HCT116 (cell line): Measurements from ENCODE around the gene CAMKK2. TPM values are rescaled to one million over a fixed set of nuclear protein-coding genes. Genes with fewer than 3 reads are reported as not detected.

Experiments
- ATAC-seq: fragments of 200-7000 bp; cut with Tn5 transposase; 2 replicates; pipeline ENCODE4 v1.9.1; 2020; ENCODE audit warnings: mild to moderate bottlenecking, moderate library complexity
- BruUV-seq: library from RNA; stranded (reverse); fragments of 400-500 nt; replicated peaks from 2 replicates; lab custom pipeline; 2021; lab: Mats Ljungman, UMichigan
- CTCF ChIA-PET: fragments of 300-600 bp; sonication (Branson Sonifier 250); formaldehyde crosslinking; loops from one replicate; lab custom pipeline; 2021; ENCODE audit warnings: antibody characterized with exemption; lab: Charles Lee
- POLR2A ChIA-PET: fragments of 300-600, 350-600 bp; sonication (Branson Sonifier 250); formaldehyde crosslinking; loops from one replicate; lab custom pipeline; 2021; ENCODE audit warnings: antibody characterized with exemption; lab: Charles Lee
- RAD21 ChIA-PET, 2 experiments: fragments of 300-600 bp; sonication (Branson Sonifier 250); formaldehyde crosslinking; loops; one replicate each; lab custom pipeline; 2023; ENCODE audit warnings: low total read pairs in 2 of 2; ENCODE audit not compliant: uncharacterized antibody in 2 of 2, unreplicated experiment in 2 of 2, low non-redundant PET in 1 of 2; lab: Charles Lee
- DNase-seq: peaks from one replicate; pipeline ENCODE4 v3.0.0-alpha.2; 2010; ENCODE audit warnings: low read depth, low spot score
- H2AFZ ChIP-seq: fragments of 200-600 bp; shearing (Covaris generic), sonication (generic); 2 replicates; pipeline ENCODE4 v1.6.1; 2017; ENCODE audit warnings: low read depth, mixed run types, mixed read lengths, antibody characterized with exemption, low read length; ENCODE audit not compliant: poor library complexity, severe bottlenecking
- H3K27ac ChIP-seq: 2 replicates; pipeline ENCODE4 v1.5.1; 2012; ENCODE audit warnings: low read depth, low read length
- H3K27me3 ChIP-seq: fragments of 200-600 bp; sonication (generic); 2 replicates; pipeline ENCODE4 v1.6.1; 2016; ENCODE audit warnings: mixed run types, low read length, mixed read lengths; ENCODE audit not compliant: insufficient read depth
- H3K36me3 ChIP-seq, 2 experiments: fragments of 200-500 bp in 1 of 2; fragments of 200-600 bp in 1 of 2; sonication (Bioruptor generic) in 1 of 2; sonication (generic) in 1 of 2; 2 replicates each; pipeline versions ENCODE4 v1.5.1 to v1.6.1; 2014 to 2016; ENCODE audit warnings: low read length in 2 of 2, inconsistent platforms in 1 of 2, mixed read lengths in 1 of 2, mixed run types in 1 of 2; ENCODE audit not compliant: insufficient read depth in 2 of 2, control insufficient read depth in 1 of 2
- H3K4me1 ChIP-seq, 2 experiments: fragments of 200-600 bp in 1 of 2; sonication (generic) in 1 of 2; 2 replicates each; pipeline versions ENCODE4 v1.5.1 to v1.6.1; 2012 to 2017; ENCODE audit warnings: low read length in 2 of 2, inconsistent platforms in 1 of 2, mild to moderate bottlenecking in 1 of 2, mixed read lengths in 1 of 2, mixed run types in 1 of 2, moderate library complexity in 1 of 2; ENCODE audit not compliant: insufficient read depth in 2 of 2, control insufficient read depth in 1 of 2
- H3K4me2 ChIP-seq: fragments of 200-600 bp; sonication (generic); 2 replicates; pipeline ENCODE4 v1.6.1; 2017; ENCODE audit warnings: mixed run types, low read length, mixed read lengths
- H3K4me3 ChIP-seq, 2 experiments: fragments of 200-600 bp in 1 of 2; sonication (generic) in 1 of 2; replicated peaks in 1 of 2; 2 replicates each; pipeline ENCODE4 v1.5.1; 2011 to 2016; ENCODE audit warnings: low read length in 2 of 2, control low read depth in 1 of 2, low read depth in 1 of 2, mild to moderate bottlenecking in 1 of 2, mixed read lengths in 1 of 2, mixed run types in 1 of 2
- H3K79me2 ChIP-seq: fragments of 200-600 bp; sonication (generic); 2 replicates; pipeline ENCODE4 v1.6.1; 2017; ENCODE audit warnings: mild to moderate bottlenecking, mixed run types, low read length, moderate library complexity, mixed read lengths; ENCODE audit not compliant: insufficient read depth
- H3K9ac ChIP-seq: fragments of 200-600 bp; sonication (generic); 2 replicates; pipeline ENCODE4 v1.6.1; 2016; ENCODE audit warnings: low read length, mixed read lengths
- H3K9me2 ChIP-seq: fragments of 200-600 bp; sonication (generic), shearing (Covaris generic); 2 replicates; pipeline ENCODE4 v1.6.1; 2017; ENCODE audit warnings: mixed run types, mild to moderate bottlenecking, moderate library complexity; ENCODE audit not compliant: insufficient read depth
- H3K9me3 ChIP-seq, 2 experiments: fragments of 200-500 bp in 1 of 2; fragments of 200-600 bp in 1 of 2; sonication (Bioruptor generic) in 1 of 2; sonication (generic) in 1 of 2; 2 replicates each; pipeline ENCODE4 v1.6.1; 2014 to 2017; ENCODE audit warnings: low read length in 2 of 2, mixed read lengths in 2 of 2, inconsistent platforms in 1 of 2, low read depth in 1 of 2, mild to moderate bottlenecking in 1 of 2, mixed run types in 1 of 2, moderate library complexity in 1 of 2; ENCODE audit not compliant: control insufficient read depth in 1 of 2, insufficient read depth in 1 of 2
- H4K20me1 ChIP-seq: fragments of 200-600 bp; sonication (generic), shearing (Covaris generic); 2 replicates; pipeline ENCODE4 v1.6.1; 2017; ENCODE audit warnings: mixed run types, mild to moderate bottlenecking, moderate library complexity; ENCODE audit not compliant: insufficient read depth
- CBX3 ChIP-seq: IDR thresholded peaks from 2 replicates; pipeline ENCODE4 v1.6.1; 2012; ENCODE audit warnings: low read depth
- EZH2 ChIP-seq: fragments of 200-600 bp; sonication (generic); IDR thresholded peaks from 2 replicates; pipeline ENCODE4 v1.6.1; 2017; ENCODE audit warnings: antibody characterized with exemption, mixed run types
- FOSL1 ChIP-seq: IDR thresholded peaks from 2 replicates; pipeline ENCODE4 v1.6.1; 2012; ENCODE audit warnings: low read depth
- RAD21 ChIP-seq: IDR thresholded peaks from 2 replicates; pipeline ENCODE4 v1.6.1; 2012; ENCODE audit warnings: low read depth, mild to moderate bottlenecking
- TCF7L2 ChIP-seq: IDR thresholded peaks from 2 replicates; pipeline ENCODE4 v1.7.0; 2011; ENCODE audit warnings: borderline replicate concordance, inconsistent platforms; ENCODE audit not compliant: insufficient read depth, insufficient read length; ENCODE audit errors: extremely low read depth
- YY1 ChIP-seq: IDR thresholded peaks from 2 replicates; pipeline ENCODE4 v1.6.1; 2011; ENCODE audit warnings: low read length, low read depth, moderate library complexity, mild to moderate bottlenecking; ENCODE audit not compliant: insufficient replicate concordance; ENCODE audit errors: extremely low read depth
- ZNF274 ChIP-seq: fragments of 200-500 bp; sonication (Bioruptor generic); IDR thresholded peaks from 2 replicates; pipeline ENCODE4 v1.6.1; 2014; ENCODE audit warnings: mild to moderate bottlenecking, low read depth, low read length, inconsistent platforms
- intact Hi-C: fragments of 100-400 bp; cut with micrococcal nuclease; formaldehyde crosslinking; loops from 2 replicates; pipeline ENCODE4 v1.10.0; 2022
- total RNA-seq: library from RNA; stranded (reverse); gene quantifications from one replicate; pipeline ENCODE4 v1.2.1, GENCODE V29; 2021; ENCODE audit not compliant: unreplicated experiment
- TF ChIP-seq, protein P1 (sequence below): IDR thresholded peaks from 2 replicates; pipeline ENCODE4 v1.6.1; 2011; ENCODE audit warnings: mild to moderate bottlenecking, low read length, moderate library complexity; ENCODE audit not compliant: insufficient replicate concordance; ENCODE audit errors: extremely low read depth
- TF ChIP-seq, protein P2 (sequence below): IDR thresholded peaks from 2 replicates; pipeline ENCODE4 v1.6.1; 2012; ENCODE audit warnings: low read depth

Gene CAMKK2
- total RNA-seq, 1 experiment from 2014 or later, result 33.8 TPM

DNA sequence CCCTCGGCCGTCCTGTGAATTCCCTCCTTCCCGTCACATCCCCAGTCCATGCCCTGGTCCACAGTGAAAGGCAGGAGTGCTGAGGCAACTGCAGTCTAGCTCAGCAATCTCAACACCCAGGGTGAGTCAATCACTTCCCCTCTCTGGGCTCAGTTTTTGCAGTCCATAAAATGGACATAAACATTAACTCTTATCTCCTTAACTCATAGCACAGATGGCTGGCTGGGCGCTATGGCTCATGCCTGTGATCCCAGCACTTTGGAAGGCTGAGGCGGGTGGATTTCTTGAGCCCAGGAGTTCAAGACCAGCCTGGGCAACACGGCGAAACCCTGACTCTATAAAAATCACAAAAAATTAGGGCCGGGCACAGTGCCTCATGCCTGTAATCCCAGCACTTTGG is 32.4 kb downstream of the CAMKK2 start:
- Histone ChIP-seq H3K79me2 (no peaks in the 10 kb centered on the region), H3K9me2 (no peaks in the 10 kb centered on the region), H3K4me2 (no peak overlapping the region), H3K9me3 (no peaks in the 10 kb centered on the region), H3K27ac (no peak overlapping the region), H3K4me1 (no peaks in the 10 kb centered on the region), H3K27me3 (no peaks in the 10 kb centered on the region), H2AFZ (no peak overlapping the region), H4K20me1 (no peaks in the 10 kb centered on the region), H3K36me3 (peaks cover 28 to 29% of the 10 kb centered on the region in 2 experiments; a peak in 3 of 4 replicates), H3K4me3 (no peak overlapping the region), H3K9ac (no peak overlapping the region)
- TF ChIP-seq, protein P1, sequence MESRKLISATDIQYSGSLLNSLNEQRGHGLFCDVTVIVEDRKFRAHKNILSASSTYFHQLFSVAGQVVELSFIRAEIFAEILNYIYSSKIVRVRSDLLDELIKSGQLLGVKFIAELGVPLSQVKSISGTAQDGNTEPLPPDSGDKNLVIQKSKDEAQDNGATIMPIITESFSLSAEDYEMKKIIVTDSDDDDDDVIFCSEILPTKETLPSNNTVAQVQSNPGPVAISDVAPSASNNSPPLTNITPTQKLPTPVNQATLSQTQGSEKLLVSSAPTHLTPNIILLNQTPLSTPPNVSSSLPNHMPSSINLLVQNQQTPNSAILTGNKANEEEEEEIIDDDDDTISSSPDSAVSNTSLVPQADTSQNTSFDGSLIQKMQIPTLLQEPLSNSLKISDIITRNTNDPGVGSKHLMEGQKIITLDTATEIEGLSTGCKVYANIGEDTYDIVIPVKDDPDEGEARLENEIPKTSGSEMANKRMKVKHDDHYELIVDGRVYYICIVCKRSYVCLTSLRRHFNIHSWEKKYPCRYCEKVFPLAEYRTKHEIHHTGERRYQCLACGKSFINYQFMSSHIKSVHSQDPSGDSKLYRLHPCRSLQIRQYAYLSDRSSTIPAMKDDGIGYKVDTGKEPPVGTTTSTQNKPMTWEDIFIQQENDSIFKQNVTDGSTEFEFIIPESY, result no peak
- TF ChIP-seq YY1, result no peak
- no peak for TF ChIP-seq ZNF274
- no peak for TF ChIP-seq TCF7L2
- intact Hi-C loops, result no loop called here
- ChIA-PET CTCF (no interaction called here), POLR2A (no interaction called here), RAD21 (no interaction called here)
- ATAC-seq (no peak), DNase-seq (no peak)
- BruUV-seq, result no TSS peak

DNA sequence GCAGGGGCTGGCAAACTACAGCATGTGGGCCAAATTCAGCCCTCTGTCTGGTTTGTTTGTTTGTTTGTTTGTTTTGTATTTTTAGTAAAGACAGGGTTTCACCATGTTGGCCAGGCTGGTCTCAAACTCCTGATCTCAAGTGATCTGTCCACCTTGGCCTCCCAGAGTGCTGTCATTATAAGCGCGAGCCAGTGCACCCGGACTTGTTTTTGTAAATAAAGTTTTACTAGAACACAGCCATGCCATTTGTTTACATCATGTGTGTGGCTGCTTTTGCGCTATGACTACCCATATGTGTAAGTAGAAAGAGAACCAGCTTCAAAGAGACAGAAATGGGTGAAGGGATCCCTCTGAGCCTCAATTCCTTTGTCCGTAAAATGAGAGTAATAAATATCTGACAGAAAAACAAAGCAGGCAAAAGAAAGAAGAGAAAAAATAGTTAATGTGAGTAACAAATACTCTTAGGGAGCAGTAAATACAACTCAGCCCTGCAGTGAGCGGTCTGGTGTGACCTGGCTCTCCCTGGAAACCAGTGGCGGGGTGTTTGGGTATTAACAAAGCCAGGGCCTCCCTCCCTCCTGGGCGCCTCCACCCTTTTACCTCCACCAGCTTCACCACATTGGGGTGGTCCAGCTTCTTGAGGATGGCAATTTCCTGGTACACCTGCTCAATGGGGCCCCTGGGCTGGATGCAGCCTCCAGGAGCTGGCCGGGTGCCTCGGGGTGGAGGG is 33.1 kb downstream of the CAMKK2 start:
- Histone ChIP-seq H3K79me2 (no peaks in the 10 kb centered on the region), H3K27ac (no peak overlapping the region), H3K9me3 (no peaks in the 10 kb centered on the region), H3K4me3 (no peak overlapping the region), H3K36me3 (peaks cover 21 to 25% of the 10 kb centered on the region in 2 experiments; a peak in 3 of 4 replicates), H2AFZ (no peak overlapping the region), H3K27me3 (no peaks in the 10 kb centered on the region), H3K9ac (no peak overlapping the region), H4K20me1 (no peaks in the 10 kb centered on the region), H3K4me1 (no peaks in the 10 kb centered on the region), H3K9me2 (no peaks in the 10 kb centered on the region), H3K4me2 (no peak overlapping the region)
- ChIA-PET CTCF (no interaction called here), RAD21 (no interaction called here), POLR2A (no interaction called here)
- no TSS peak for BruUV-seq
- ATAC-seq (no peak), DNase-seq (no peak)
- intact Hi-C loops, result no loop called here
- TF ChIP-seq, protein P1, result no peak
- TF ChIP-seq, protein P2, sequence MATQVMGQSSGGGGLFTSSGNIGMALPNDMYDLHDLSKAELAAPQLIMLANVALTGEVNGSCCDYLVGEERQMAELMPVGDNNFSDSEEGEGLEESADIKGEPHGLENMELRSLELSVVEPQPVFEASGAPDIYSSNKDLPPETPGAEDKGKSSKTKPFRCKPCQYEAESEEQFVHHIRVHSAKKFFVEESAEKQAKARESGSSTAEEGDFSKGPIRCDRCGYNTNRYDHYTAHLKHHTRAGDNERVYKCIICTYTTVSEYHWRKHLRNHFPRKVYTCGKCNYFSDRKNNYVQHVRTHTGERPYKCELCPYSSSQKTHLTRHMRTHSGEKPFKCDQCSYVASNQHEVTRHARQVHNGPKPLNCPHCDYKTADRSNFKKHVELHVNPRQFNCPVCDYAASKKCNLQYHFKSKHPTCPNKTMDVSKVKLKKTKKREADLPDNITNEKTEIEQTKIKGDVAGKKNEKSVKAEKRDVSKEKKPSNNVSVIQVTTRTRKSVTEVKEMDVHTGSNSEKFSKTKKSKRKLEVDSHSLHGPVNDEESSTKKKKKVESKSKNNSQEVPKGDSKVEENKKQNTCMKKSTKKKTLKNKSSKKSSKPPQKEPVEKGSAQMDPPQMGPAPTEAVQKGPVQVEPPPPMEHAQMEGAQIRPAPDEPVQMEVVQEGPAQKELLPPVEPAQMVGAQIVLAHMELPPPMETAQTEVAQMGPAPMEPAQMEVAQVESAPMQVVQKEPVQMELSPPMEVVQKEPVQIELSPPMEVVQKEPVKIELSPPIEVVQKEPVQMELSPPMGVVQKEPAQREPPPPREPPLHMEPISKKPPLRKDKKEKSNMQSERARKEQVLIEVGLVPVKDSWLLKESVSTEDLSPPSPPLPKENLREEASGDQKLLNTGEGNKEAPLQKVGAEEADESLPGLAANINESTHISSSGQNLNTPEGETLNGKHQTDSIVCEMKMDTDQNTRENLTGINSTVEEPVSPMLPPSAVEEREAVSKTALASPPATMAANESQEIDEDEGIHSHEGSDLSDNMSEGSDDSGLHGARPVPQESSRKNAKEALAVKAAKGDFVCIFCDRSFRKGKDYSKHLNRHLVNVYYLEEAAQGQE, result no peak
- TF ChIP-seq FOSL1 (no peak), CBX3 (no peak), EZH2 (no peak), RAD21 (no peak)
